Endothelial cell of umbilical vein (primary cell): ENCODE results near the gene PCDH9. TPM values are rescaled to one million over a fixed set of nuclear protein-coding genes. Genes with fewer than 3 reads are reported as not detected.

Experiments used
- BruUV-seq: library from RNA; stranded (reverse); fragments of 400-500 nt; replicated peaks from 2 replicates; lab custom pipeline; 2021; lab: Mats Ljungman, UMichigan
- CTCF ChIA-PET: fragments of 300-600, 350-600 bp; sonication (Branson Sonifier 250); formaldehyde crosslinking; loops from one replicate; lab custom pipeline; 2021; ENCODE audit warnings: antibody characterized with exemption, inconsistent platforms; lab: Charles Lee
- POLR2A ChIA-PET: fragments of 300-600, 350-600 bp; sonication (Branson Sonifier 250); formaldehyde crosslinking; loops from one replicate; lab custom pipeline; 2021; ENCODE audit warnings: antibody characterized with exemption, inconsistent platforms; lab: Charles Lee
- DNase-seq: peaks from one replicate; pipeline ENCODE4 v3.0.0-alpha.2; 2011; ENCODE audit warnings: low read depth, low spot score
- FAIRE-seq: peaks from 2 replicates; lab custom pipeline; 2011; peaks lifted over from hg19 to GRCh38; lab: Jason Lieb, UNC
- H2AFZ ChIP-seq: 2 replicates; pipeline ENCODE4 v1.6.0; 2012; ENCODE audit warnings: low read depth, low read length, control low read depth, inconsistent platforms
- H3K27ac ChIP-seq: 2 replicates; pipeline ENCODE4 v1.5.1; 2011; ENCODE audit warnings: low read depth, mild to moderate bottlenecking, control low read depth, low read length, moderate library complexity; ENCODE audit not compliant: insufficient read depth
- H3K27me3 ChIP-seq, 2 experiments: 2 replicates each; pipeline versions ENCODE4 v1.6.0 to v1.6.1; 2011; ENCODE audit warnings: low read length in 2 of 2, mixed read lengths in 1 of 2; ENCODE audit not compliant: control insufficient read depth in 2 of 2, insufficient read depth in 2 of 2
- H3K36me3 ChIP-seq, 2 experiments: 2 replicates in 1 of 2; 3 replicates in 1 of 2; pipeline ENCODE4 v1.5.1; 2011; ENCODE audit warnings: low read length in 2 of 2, mild to moderate bottlenecking in 1 of 2, moderate library complexity in 1 of 2; ENCODE audit not compliant: control insufficient read depth in 2 of 2, insufficient read depth in 2 of 2; ENCODE audit errors: extremely low read depth in 1 of 2
- H3K4me1 ChIP-seq: 3 replicates; pipeline ENCODE4 v1.5.1; 2011; ENCODE audit warnings: mild to moderate bottlenecking, low read length; ENCODE audit not compliant: control insufficient read depth, insufficient read depth; ENCODE audit errors: extremely low read depth
- H3K4me2 ChIP-seq: 2 replicates; pipeline ENCODE4 v1.6.1; 2011; ENCODE audit warnings: low read length, control low read depth, mixed read lengths; ENCODE audit not compliant: insufficient read depth
- H3K4me3 ChIP-seq, 3 experiments: fragments of 200-600 bp in 1 of 3; sonication (generic), shearing (Covaris generic) in 1 of 3; replicated peaks in 1 of 3; 2 replicates each; pipeline ENCODE4 v1.5.1; 2011 to 2016; ENCODE audit warnings: control low read depth in 3 of 3, low read length in 3 of 3, mild to moderate bottlenecking in 2 of 3, inconsistent platforms in 1 of 3, low read depth in 1 of 3, moderate library complexity in 1 of 3; ENCODE audit not compliant: insufficient read depth in 1 of 3
- H3K79me2 ChIP-seq: 2 replicates; pipeline ENCODE4 v1.6.0; 2012; ENCODE audit warnings: low read length, inconsistent platforms; ENCODE audit not compliant: control insufficient read depth, insufficient read depth
- H3K9ac ChIP-seq: replicated peaks from 2 replicates; pipeline ENCODE3; 2011; ENCODE audit warnings: low read length, control low read depth; ENCODE audit not compliant: insufficient read depth; ENCODE audit errors: extremely low read depth
- H3K9me1 ChIP-seq: replicated peaks from 3 replicates; pipeline ENCODE4 v1.6.0; 2011; ENCODE audit warnings: mild to moderate bottlenecking, low read length; ENCODE audit not compliant: control insufficient read depth, insufficient read depth; ENCODE audit errors: extremely low read depth
- H3K9me3 ChIP-seq: replicated peaks from 2 replicates; pipeline ENCODE4 v1.5.1; 2012; ENCODE audit warnings: low read length, inconsistent platforms; ENCODE audit not compliant: control insufficient read depth, insufficient read depth
- H4K20me1 ChIP-seq: replicated peaks from 2 replicates; pipeline ENCODE3; 2011; ENCODE audit warnings: mild to moderate bottlenecking, low read length; ENCODE audit not compliant: control insufficient read depth, insufficient read depth; ENCODE audit errors: extremely low read depth
- EZH2 ChIP-seq: IDR thresholded peaks from 2 replicates; pipeline ENCODE4 v1.6.1; 2012; ENCODE audit warnings: borderline replicate concordance, low read depth, mild to moderate bottlenecking, moderate library complexity, low read length, inconsistent platforms; ENCODE audit not compliant: severe bottlenecking
- FOS ChIP-seq: IDR thresholded peaks from 2 replicates; pipeline ENCODE4 v1.6.1; 2011; ENCODE audit warnings: mild to moderate bottlenecking, low read length, moderate library complexity, borderline replicate concordance; ENCODE audit not compliant: insufficient read depth
- GATA2 ChIP-seq: IDR thresholded peaks from 2 replicates; pipeline ENCODE4 v1.7.0; 2011; ENCODE audit warnings: low read depth, mild to moderate bottlenecking, moderate library complexity, mixed read lengths, low read length; ENCODE audit not compliant: insufficient read length, insufficient read depth
- JUN ChIP-seq: IDR thresholded peaks from 2 replicates; pipeline ENCODE4 v1.6.1; 2011; ENCODE audit warnings: borderline replicate concordance, low read depth; ENCODE audit not compliant: insufficient read length, insufficient read depth
- MYC ChIP-seq: IDR thresholded peaks from one replicate; pipeline ENCODE4 v1.6.1; 2011; ENCODE audit warnings: mild to moderate bottlenecking, low read depth, low read length
- POLR2A ChIP-seq: IDR thresholded peaks from 2 replicates; pipeline ENCODE4 v1.6.1; 2012; ENCODE audit warnings: low read depth, mild to moderate bottlenecking, control low read depth, low read length
- POLR2AphosphoS5 ChIP-seq: IDR thresholded peaks from 2 replicates; pipeline ENCODE4 v1.6.1; 2012; ENCODE audit warnings: low read depth, mild to moderate bottlenecking, control low read depth, low read length, moderate library complexity; ENCODE audit not compliant: insufficient read depth
- dilution Hi-C: fragments of 300-500 bp; cut with MboI; formaldehyde crosslinking; loops from one replicate; pipeline ENCODE4 v1.15.0; 2019; ENCODE audit warnings: low sequenced_read_pairs; ENCODE audit not compliant: extremely low pct_ligation_motif_present
- intact Hi-C: fragments of 100-400 bp; cut with micrococcal nuclease; formaldehyde crosslinking; loops from one replicate; pipeline ENCODE4 v1.10.0; 2022
- polyA plus RNA-seq, 4 experiments: library from polyadenylated mRNA; depleted of rRNA in 3 of 4; stranded (reverse) in 3 of 4; unstranded in 1 of 4; fragments of >200 nt; gene quantifications; 2 replicates each; pipeline versions ENCODE4 v1.2.1 to v1.2.3, GENCODE V29; 2011 to 2012; ENCODE audit warnings: missing spikeins in 1 of 4
- total RNA-seq: library from RNA; stranded (reverse); gene quantifications from 2 replicates; pipeline ENCODE4 v1.2.3, GENCODE V29; 2021
- TF ChIP-seq, protein P1 (sequence below), 2 donors: IDR thresholded peaks; 1 replicate in 1 of 2; 2 replicates in 1 of 2; pipeline ENCODE4 v1.5.1; 2011; ENCODE audit warnings: low read length in 2 of 2, mild to moderate bottlenecking in 2 of 2, moderate library complexity in 2 of 2, control low read depth in 1 of 2, inconsistent platforms in 1 of 2, low read depth in 1 of 2; ENCODE audit not compliant: insufficient read depth in 1 of 2; ENCODE audit errors: extremely low read depth in 1 of 2
- TF ChIP-seq, protein P2 (sequence below): IDR thresholded peaks from 2 replicates; pipeline ENCODE4 v1.6.1; 2011; ENCODE audit not compliant: insufficient read depth, insufficient read length

The PCDH9 gene
- total and polyA plus RNA-seq, 2 donors (not counting 3 experiments of a cell fraction or from before 2014, with no cell fraction given): 1.1 to 5.2 TPM

DNA sequence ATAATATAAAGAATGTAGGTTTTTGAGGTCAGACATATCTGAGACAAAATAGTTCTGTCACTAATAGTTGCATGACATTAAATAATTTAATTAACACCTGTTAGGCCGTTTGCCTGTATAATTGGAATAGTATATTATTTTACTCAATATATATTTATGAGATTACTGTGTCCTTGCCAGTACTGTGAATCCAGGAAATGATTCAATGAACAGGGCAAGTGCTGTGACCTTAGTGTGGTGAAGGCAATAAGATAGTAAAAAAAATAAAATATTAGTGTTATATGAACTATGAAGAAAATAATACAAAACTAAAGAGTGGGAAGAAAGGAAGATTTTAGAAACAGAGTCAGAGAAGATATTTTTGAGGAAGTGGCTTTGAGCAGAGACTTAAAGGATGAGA, 403.7 kb downstream of the PCDH9 start:
- ChIA-PET POLR2A (no interaction called here), CTCF (interaction anchor here (1.2 to 1.5 kb wide), 2 partner anchors 168 to 208 kb away, joined by 4 to 5 read pairs; no protein-coding TSS in a partner anchor)
- no TSS peak for BruUV-seq
- no peak overlapping the region for H3K9ac ChIP-seq
- H3K4me2 ChIP-seq: no peak overlapping the region
- H3K27me3 ChIP-seq: no peaks in the 10 kb centered on the region
- no peaks in the 10 kb centered on the region for H3K4me1 ChIP-seq
- no peaks in the 10 kb centered on the region for H3K9me3 ChIP-seq
- H3K27ac ChIP-seq: no peak overlapping the region
- intact Hi-C loops: no loop called here
- FAIRE-seq (no peak), DNase-seq (peak; percentile 20)
- H2AFZ ChIP-seq: no peak overlapping the region
- no peaks in the 10 kb centered on the region for H3K79me2 ChIP-seq
- dilution Hi-C loops: no loop called here
- H3K9me1 ChIP-seq: no peaks in the 10 kb centered on the region
- no peak overlapping the region for H3K4me3 ChIP-seq
- no peaks in the 10 kb centered on the region for H3K36me3 ChIP-seq
- H4K20me1 ChIP-seq: no peaks in the 10 kb centered on the region
- TF ChIP-seq POLR2AphosphoS5 (no peak), FOS (peak; percentile 15)

DNA sequence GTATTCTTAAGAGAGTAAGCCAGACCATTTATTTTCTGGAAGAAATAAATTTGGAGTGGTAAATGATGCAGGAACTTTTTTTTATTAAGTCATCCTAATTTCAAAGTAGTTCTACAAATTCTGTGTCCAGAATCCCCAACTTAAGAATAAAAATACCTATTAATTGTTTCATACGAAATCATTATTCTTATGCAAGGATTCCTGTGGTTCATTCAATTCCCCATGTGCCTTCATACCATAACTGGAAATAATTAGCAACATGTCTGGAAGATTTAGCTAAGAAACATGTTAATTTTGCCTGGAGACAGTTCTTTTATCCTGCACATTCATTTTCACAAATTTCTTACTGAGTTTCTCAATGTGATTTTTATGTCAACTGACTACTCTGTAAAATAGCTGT, 408.6 kb downstream of the PCDH9 start:
- ChIA-PET CTCF (interaction anchor here (0.7 to 1.7 kb wide), 2 partner anchors 10 to 26 kb away, joined by 3 to 5 read pairs; no protein-coding TSS in a partner anchor), POLR2A (no interaction called here)
- Histone ChIP-seq H3K9me1 (no peaks in the 10 kb centered on the region), H3K4me1 (no peaks in the 10 kb centered on the region), H4K20me1 (no peaks in the 10 kb centered on the region), H3K4me2 (no peak overlapping the region), H3K27me3 (no peaks in the 10 kb centered on the region), H3K9ac (no peak overlapping the region), H3K27ac (no peak overlapping the region), H3K36me3 (no peaks in the 10 kb centered on the region), H3K4me3 (no peak overlapping the region), H2AFZ (no peak overlapping the region), H3K9me3 (no peaks in the 10 kb centered on the region), H3K79me2 (no peaks in the 10 kb centered on the region)
- DNase-seq (no peak), FAIRE-seq (no peak)
- TF ChIP-seq JUN (no peak), FOS (no peak), EZH2 (no peak), POLR2A (no peak), GATA2 (no peak), MYC (no peak)
- TF ChIP-seq, protein P1, sequence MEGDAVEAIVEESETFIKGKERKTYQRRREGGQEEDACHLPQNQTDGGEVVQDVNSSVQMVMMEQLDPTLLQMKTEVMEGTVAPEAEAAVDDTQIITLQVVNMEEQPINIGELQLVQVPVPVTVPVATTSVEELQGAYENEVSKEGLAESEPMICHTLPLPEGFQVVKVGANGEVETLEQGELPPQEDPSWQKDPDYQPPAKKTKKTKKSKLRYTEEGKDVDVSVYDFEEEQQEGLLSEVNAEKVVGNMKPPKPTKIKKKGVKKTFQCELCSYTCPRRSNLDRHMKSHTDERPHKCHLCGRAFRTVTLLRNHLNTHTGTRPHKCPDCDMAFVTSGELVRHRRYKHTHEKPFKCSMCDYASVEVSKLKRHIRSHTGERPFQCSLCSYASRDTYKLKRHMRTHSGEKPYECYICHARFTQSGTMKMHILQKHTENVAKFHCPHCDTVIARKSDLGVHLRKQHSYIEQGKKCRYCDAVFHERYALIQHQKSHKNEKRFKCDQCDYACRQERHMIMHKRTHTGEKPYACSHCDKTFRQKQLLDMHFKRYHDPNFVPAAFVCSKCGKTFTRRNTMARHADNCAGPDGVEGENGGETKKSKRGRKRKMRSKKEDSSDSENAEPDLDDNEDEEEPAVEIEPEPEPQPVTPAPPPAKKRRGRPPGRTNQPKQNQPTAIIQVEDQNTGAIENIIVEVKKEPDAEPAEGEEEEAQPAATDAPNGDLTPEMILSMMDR (IDR thresholded peaks at IDR 0.05; ENCODE audit: extremely low read depth in 1 of 2, insufficient read depth in 1 of 2, low read depth in 1 of 2, low read length in 2 of 2): no peak
- TF ChIP-seq, protein P2, sequence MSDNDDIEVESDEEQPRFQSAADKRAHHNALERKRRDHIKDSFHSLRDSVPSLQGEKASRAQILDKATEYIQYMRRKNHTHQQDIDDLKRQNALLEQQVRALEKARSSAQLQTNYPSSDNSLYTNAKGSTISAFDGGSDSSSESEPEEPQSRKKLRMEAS: no peak
- BruUV-seq: no TSS peak
- dilution Hi-C loops: no loop called here
- intact Hi-C loops: no loop called here
